HG03520 (cell line): Measurements from ENCODE around the gene LRIG2.
"Not testable (repeated sequence)": the region's sequence is repeated elsewhere in the genome, so short reads cannot be mapped to it uniquely, and the experiment has no call there.

Source experiments
- ATAC-seq: cut with Tn5 transposase; IDR thresholded peaks from one replicate; pipeline ENCODE4 v1.9.1; 2021; ENCODE audit warnings: mild to moderate bottlenecking, moderate library complexity; ENCODE audit not compliant: unreplicated experiment

The LRIG2 gene

GRCh38 chr1:113072757-113073478 lies at the start of gene LRIG2:
Gene LRIG2 (plus strand): TSS chr1:113073198. CDS start chr1:113073407, 209 bp downstream.
- peak; percentile 93 for ATAC-seq

- ATAC-seq = not testable (repeated sequence)
Measured at GRCh38 chr1:113023316-113023715, 49.7 kb upstream of the LRIG2 start.

- no peak for ATAC-seq
Measured at GRCh38 chr1:113027007-113027406, 46.0 kb upstream of the LRIG2 start.

- ATAC-seq = no peak
Measured at GRCh38 chr1:113027449-113027848, 45.5 kb upstream of the LRIG2 start.

- ATAC-seq = no peak
Measured at GRCh38 chr1:113029822-113030221, 43.2 kb upstream of the LRIG2 start.

- ATAC-seq = no peak
Measured at GRCh38 chr1:113031171-113031933, 41.6 kb upstream of the LRIG2 start.

GRCh38 chr1:113035086-113035485 lies 37.9 kb upstream of the LRIG2 start:
- no peak for ATAC-seq

- ATAC-seq = no peak
Measured at GRCh38 chr1:113036639-113037321, 36.2 kb upstream of the LRIG2 start.

- ATAC-seq = no peak
Measured at GRCh38 chr1:113040041-113040440, 33.0 kb upstream of the LRIG2 start.

GRCh38 chr1:113040718-113041412 lies 32.1 kb upstream of the LRIG2 start:
- ATAC-seq = no peak

GRCh38 chr1:113041569-113042284 lies 31.3 kb upstream of the LRIG2 start:
- no peak for ATAC-seq

- no peak for ATAC-seq
Measured at GRCh38 chr1:113042285-113043143, 30.5 kb upstream of the LRIG2 start.

GRCh38 chr1:113043144-113043488 lies 29.9 kb upstream of the LRIG2 start:
- ATAC-seq = not testable (repeated sequence)

GRCh38 chr1:113046569-113046968 lies 26.4 kb upstream of the LRIG2 start:
- ATAC-seq = no peak

GRCh38 chr1:113048064-113048463 lies 24.9 kb upstream of the LRIG2 start:
- no peak for ATAC-seq

GRCh38 chr1:113053344-113054126 lies 19.5 kb upstream of the LRIG2 start:
- no peak for ATAC-seq

GRCh38 chr1:113055570-113055969 lies 17.4 kb upstream of the LRIG2 start:
- ATAC-seq = no peak

GRCh38 chr1:113057006-113057405 lies 16.0 kb upstream of the LRIG2 start:
- ATAC-seq = no peak
